A673 (cell line): ENCODE data around the gene PXK. TPM values are rescaled to one million over a fixed set of nuclear protein-coding genes. Genes with fewer than 3 reads are reported as not detected.

Source experiments
- BruUV-seq: library from RNA; stranded (reverse); fragments of 400-500 nt; replicated peaks from 2 replicates; lab custom pipeline; 2021; lab: Mats Ljungman, UMichigan
- CTCF ChIA-PET: fragments of 300-600 bp; sonication (Branson Sonifier 250); formaldehyde crosslinking; loops from one replicate; lab custom pipeline; 2022; ENCODE audit warnings: antibody characterized with exemption; lab: Charles Lee
- POLR2A ChIA-PET: fragments of 300-600 bp; sonication (Branson Sonifier 250); formaldehyde crosslinking; loops from one replicate; lab custom pipeline; 2022; ENCODE audit warnings: antibody characterized with exemption; ENCODE audit not compliant: low non-redundant PET; lab: Charles Lee
- DNase-seq: peaks from one replicate; pipeline ENCODE4 v3.0.0-alpha.2; 2015; ENCODE audit warnings: low spot score
- H3K27ac ChIP-seq: fragments of 200-600 bp; sonication (generic); 2 replicates; pipeline ENCODE4 v1.5.1; 2016; ENCODE audit warnings: mixed run types, low read depth, mild to moderate bottlenecking, mixed read lengths, antibody characterized with exemption, low read length; ENCODE audit not compliant: poor library complexity, severe bottlenecking
- H3K27me3 ChIP-seq: fragments of 200-600 bp; sonication (generic); replicated peaks from 2 replicates; pipeline ENCODE4 v1.6.1; 2017; ENCODE audit warnings: mixed run types, low read depth, mild to moderate bottlenecking, mixed read lengths, antibody characterized with exemption, low read length; ENCODE audit not compliant: insufficient read depth, poor library complexity
- H3K36me3 ChIP-seq: fragments of 200-600 bp; sonication (generic); 2 replicates; pipeline ENCODE4 v1.6.1; 2016; ENCODE audit warnings: mixed run types, mild to moderate bottlenecking, mixed read lengths, antibody characterized with exemption, low read length; ENCODE audit not compliant: insufficient read depth, poor library complexity, severe bottlenecking
- H3K4me1 ChIP-seq: fragments of 200-600 bp; sonication (generic); 2 replicates; pipeline ENCODE4 v1.6.1; 2017; ENCODE audit warnings: mixed run types, mild to moderate bottlenecking, mixed read lengths, antibody characterized with exemption, low read length; ENCODE audit not compliant: insufficient read depth, poor library complexity, severe bottlenecking
- H3K4me3 ChIP-seq: fragments of 200-600 bp; sonication (generic); 2 replicates; pipeline ENCODE4 v1.5.1; 2016; ENCODE audit warnings: low read depth, mixed run types, mild to moderate bottlenecking, mixed read lengths, low read length; ENCODE audit not compliant: poor library complexity, severe bottlenecking
- H3K9me3 ChIP-seq: fragments of 200-600 bp; sonication (generic); 2 replicates; pipeline ENCODE4 v1.6.1; 2016; ENCODE audit warnings: mixed run types, low read depth, mild to moderate bottlenecking, mixed read lengths, antibody characterized with exemption, low read length; ENCODE audit not compliant: poor library complexity, severe bottlenecking
- EZH2 ChIP-seq: fragments of 200-600 bp; sonication (generic); IDR thresholded peaks from 2 replicates; pipeline ENCODE4 v1.6.1; 2017; ENCODE audit warnings: borderline replicate concordance, low read depth, mild to moderate bottlenecking, mixed read lengths, antibody characterized with exemption, low read length; ENCODE audit not compliant: poor library complexity, severe bottlenecking
- intact Hi-C: fragments of 100-400 bp; cut with micrococcal nuclease; formaldehyde crosslinking; loops from one replicate; pipeline ENCODE4 v1.10.0; 2022; ENCODE audit not compliant: unreplicated experiment
- total RNA-seq: library from RNA; stranded (reverse); gene quantifications from 2 replicates; pipeline ENCODE4 v1.2.3, GENCODE V29; 2021
- TF ChIP-seq, protein P1 (sequence below): fragments of 300-800, 200-600 bp; sonication (generic); conservative IDR thresholded peaks from 2 replicates; pipeline ENCODE4 v1.5.1; 2017; ENCODE audit warnings: low read depth, mild to moderate bottlenecking, antibody characterized with exemption, low read length, moderate library complexity, mixed read lengths

Gene PXK
- total RNA-seq, 1 experiment from 2014 or later = 13.2 TPM

GRCh38 chr3:58356054-58356453, 23.4 kb downstream of the PXK start:
- Histone ChIP-seq H3K27ac (no peak overlapping the region), H3K27me3 (no peaks in the 10 kb centered on the region), H3K4me1 (peaks cover 7% of the 10 kb centered on the region), H3K9me3 (no peaks in the 10 kb centered on the region), H3K4me3 (no peak overlapping the region), H3K36me3 (no peaks in the 10 kb centered on the region)
- BruUV-seq = no TSS peak
- TF ChIP-seq, protein P1, sequence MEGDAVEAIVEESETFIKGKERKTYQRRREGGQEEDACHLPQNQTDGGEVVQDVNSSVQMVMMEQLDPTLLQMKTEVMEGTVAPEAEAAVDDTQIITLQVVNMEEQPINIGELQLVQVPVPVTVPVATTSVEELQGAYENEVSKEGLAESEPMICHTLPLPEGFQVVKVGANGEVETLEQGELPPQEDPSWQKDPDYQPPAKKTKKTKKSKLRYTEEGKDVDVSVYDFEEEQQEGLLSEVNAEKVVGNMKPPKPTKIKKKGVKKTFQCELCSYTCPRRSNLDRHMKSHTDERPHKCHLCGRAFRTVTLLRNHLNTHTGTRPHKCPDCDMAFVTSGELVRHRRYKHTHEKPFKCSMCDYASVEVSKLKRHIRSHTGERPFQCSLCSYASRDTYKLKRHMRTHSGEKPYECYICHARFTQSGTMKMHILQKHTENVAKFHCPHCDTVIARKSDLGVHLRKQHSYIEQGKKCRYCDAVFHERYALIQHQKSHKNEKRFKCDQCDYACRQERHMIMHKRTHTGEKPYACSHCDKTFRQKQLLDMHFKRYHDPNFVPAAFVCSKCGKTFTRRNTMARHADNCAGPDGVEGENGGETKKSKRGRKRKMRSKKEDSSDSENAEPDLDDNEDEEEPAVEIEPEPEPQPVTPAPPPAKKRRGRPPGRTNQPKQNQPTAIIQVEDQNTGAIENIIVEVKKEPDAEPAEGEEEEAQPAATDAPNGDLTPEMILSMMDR = no peak
- TF ChIP-seq EZH2 = no peak
- POLR2A ChIA-PET = no interaction called here
- intact Hi-C loops = no loop called here
- no peak for DNase-seq
- CTCF ChIA-PET = no interaction called here

- H3K27me3 ChIP-seq = no peaks in the 10 kb centered on the region
- ChIA-PET CTCF (no interaction called here), POLR2A (no interaction called here)
- no peaks in the 10 kb centered on the region for H3K4me1 ChIP-seq
- no peak overlapping the region for H3K4me3 ChIP-seq
- no peak overlapping the region for H3K27ac ChIP-seq
- no peak for DNase-seq
- no peaks in the 10 kb centered on the region for H3K36me3 ChIP-seq
- intact Hi-C loops = no loop called here
- no peaks in the 10 kb centered on the region for H3K9me3 ChIP-seq
- no TSS peak for BruUV-seq
- TF ChIP-seq, protein P1 = no peak
These were observed 24.7 kb downstream of the PXK start for GRCh38 chr3:58357402-58357801.

- no peak overlapping the region for H3K4me3 ChIP-seq
- CTCF ChIA-PET = no interaction called here
- intact Hi-C loops = no loop called here
These were observed 25.4 kb downstream of the PXK start for GRCh38 chr3:58358092-58358491.

More at GRCh38 chr3:58358092-58358491, 25.4 kb downstream of the PXK start:
- TF ChIP-seq EZH2 = no peak
- TF ChIP-seq, protein P1 = no peak
- no peaks in the 10 kb centered on the region for H3K36me3 ChIP-seq
- H3K9me3 ChIP-seq = no peaks in the 10 kb centered on the region
- no TSS peak for BruUV-seq
- no peak overlapping the region for H3K27ac ChIP-seq
- DNase-seq = no peak
- H3K27me3 ChIP-seq = no peaks in the 10 kb centered on the region
- POLR2A ChIA-PET = no interaction called here
- H3K4me1 ChIP-seq = no peaks in the 10 kb centered on the region
